Measurements from ENCODE around the gene ARAP1.

GRCh38 chr11:72678524-72678923, 73.7 kb downstream of the ARAP1 start:
- TF ChIP-seq REST (IDR thresholded peaks at IDR 0.05; ENCODE audit: borderline replicate concordance) = no peak
- no peak for TF ChIP-seq POLR2AphosphoS5 (IDR thresholded peaks at IDR 0.05)
- no peak for TF ChIP-seq EP300 (conservative IDR thresholded peaks at IDR 0.05; ENCODE audit: poor library complexity, severe bottlenecking)
- TF ChIP-seq CTCF (IDR thresholded peaks at IDR 0.05; ENCODE audit: poor library complexity, severe bottlenecking) = no peak
- no peak for TF ChIP-seq RAD21 (conservative IDR thresholded peaks at IDR 0.05)
- TF ChIP-seq EZH2 (IDR thresholded peaks at IDR 0.05; ENCODE audit: borderline replicate concordance, insufficient read depth, low read length, poor library complexity, severe bottlenecking) = no peak
- TF ChIP-seq SMC3 (conservative IDR thresholded peaks at IDR 0.05; ENCODE audit: poor library complexity) = no peak
- no peak for TF ChIP-seq MXI1 (conservative IDR thresholded peaks at IDR 0.05; ENCODE audit: poor library complexity, severe bottlenecking)
- TF ChIP-seq TAF1 (IDR thresholded peaks at IDR 0.05; ENCODE audit: low read depth) = no peak

All from neural cell (in vitro differentiated cells).